Chondrocyte (in vitro differentiated cells): ENCODE data around the gene MDK. TPM values are rescaled to one million over a fixed set of nuclear protein-coding genes. Genes with fewer than 3 reads are reported as not detected.

Experiments
- DNase-seq: peaks from one replicate; pipeline ENCODE4 v3.0.0; 2021; ENCODE audit warnings: mixed read lengths, low spot score
- H3K27ac Mint-ChIP-seq: one replicate; pipeline ENCODE4 v1.8.0; 2021; ENCODE audit warnings: mild to moderate bottlenecking, moderate library complexity, mixed read lengths; ENCODE audit not compliant: unreplicated experiment
- H3K27me3 Mint-ChIP-seq: 2 replicates; pipeline ENCODE4 v1.8.0; 2021; ENCODE audit warnings: low read depth, mixed read lengths
- H3K36me3 Mint-ChIP-seq: 2 replicates; pipeline ENCODE4 v1.8.0; 2021; ENCODE audit warnings: low read depth, mixed read lengths
- H3K4me1 Mint-ChIP-seq: 2 replicates; pipeline ENCODE4 v1.8.0; 2021; ENCODE audit warnings: low read depth, mild to moderate bottlenecking, mixed read lengths
- H3K4me3 Mint-ChIP-seq: one replicate; pipeline ENCODE4 v1.8.0; 2021; ENCODE audit warnings: mild to moderate bottlenecking, moderate library complexity, mixed read lengths; ENCODE audit not compliant: unreplicated experiment
- H3K9me3 Mint-ChIP-seq: 2 replicates; pipeline ENCODE4 v1.8.0; 2021; ENCODE audit warnings: low read depth, mixed read lengths
- total RNA-seq: library from RNA; stranded (reverse); gene quantifications from 3 replicates; pipeline ENCODE4 v1.2.1, GENCODE V29; 2021
- TF ChIP-seq, protein P1 (sequence below): fragments of 200-600 bp; sonication (generic); IDR thresholded peaks from 2 replicates; pipeline ENCODE4 v1.5.0; 2021; ENCODE audit warnings: antibody characterized with exemption, mild to moderate bottlenecking, moderate library complexity

The MDK gene
- total RNA-seq, 1 donor from 2014 or later, result 127 TPM

- H3K9me3 Mint-ChIP-seq, result no peaks in the 10 kb centered on the region
- H3K4me3 Mint-ChIP-seq, result peak overlapping the region; percentile 70
- TF ChIP-seq, protein P1, sequence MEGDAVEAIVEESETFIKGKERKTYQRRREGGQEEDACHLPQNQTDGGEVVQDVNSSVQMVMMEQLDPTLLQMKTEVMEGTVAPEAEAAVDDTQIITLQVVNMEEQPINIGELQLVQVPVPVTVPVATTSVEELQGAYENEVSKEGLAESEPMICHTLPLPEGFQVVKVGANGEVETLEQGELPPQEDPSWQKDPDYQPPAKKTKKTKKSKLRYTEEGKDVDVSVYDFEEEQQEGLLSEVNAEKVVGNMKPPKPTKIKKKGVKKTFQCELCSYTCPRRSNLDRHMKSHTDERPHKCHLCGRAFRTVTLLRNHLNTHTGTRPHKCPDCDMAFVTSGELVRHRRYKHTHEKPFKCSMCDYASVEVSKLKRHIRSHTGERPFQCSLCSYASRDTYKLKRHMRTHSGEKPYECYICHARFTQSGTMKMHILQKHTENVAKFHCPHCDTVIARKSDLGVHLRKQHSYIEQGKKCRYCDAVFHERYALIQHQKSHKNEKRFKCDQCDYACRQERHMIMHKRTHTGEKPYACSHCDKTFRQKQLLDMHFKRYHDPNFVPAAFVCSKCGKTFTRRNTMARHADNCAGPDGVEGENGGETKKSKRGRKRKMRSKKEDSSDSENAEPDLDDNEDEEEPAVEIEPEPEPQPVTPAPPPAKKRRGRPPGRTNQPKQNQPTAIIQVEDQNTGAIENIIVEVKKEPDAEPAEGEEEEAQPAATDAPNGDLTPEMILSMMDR, result peak; percentile 76
- H3K4me1 Mint-ChIP-seq, result peaks cover 5% of the 10 kb centered on the region
- H3K27ac Mint-ChIP-seq, result no peak overlapping the region
- H3K36me3 Mint-ChIP-seq, result peaks cover under 1% of the 10 kb centered on the region
- peaks cover 4% of the 10 kb centered on the region for H3K27me3 Mint-ChIP-seq
- DNase-seq, result no peak
Observed at GRCh38 chr11:46382646-46383403, 1.4 kb downstream of the MDK start.

DNA sequence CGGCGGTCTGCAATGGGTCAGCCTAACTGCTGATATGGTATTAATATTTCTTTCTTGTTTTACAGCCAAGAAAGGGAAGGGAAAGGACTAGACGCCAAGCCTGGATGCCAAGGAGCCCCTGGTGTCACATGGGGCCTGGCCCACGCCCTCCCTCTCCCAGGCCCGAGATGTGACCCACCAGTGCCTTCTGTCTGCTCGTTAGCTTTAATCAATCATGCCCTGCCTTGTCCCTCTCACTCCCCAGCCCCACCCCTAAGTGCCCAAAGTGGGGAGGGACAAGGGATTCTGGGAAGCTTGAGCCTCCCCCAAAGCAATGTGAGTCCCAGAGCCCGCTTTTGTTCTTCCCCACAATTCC lies 1.9 kb downstream of the MDK start:
- peaks cover 11% of the 10 kb centered on the region for H3K4me1 Mint-ChIP-seq
- no peaks in the 10 kb centered on the region for H3K36me3 Mint-ChIP-seq
- no peak for DNase-seq
- peaks cover 9% of the 10 kb centered on the region for H3K27me3 Mint-ChIP-seq
- no peak overlapping the region for H3K27ac Mint-ChIP-seq
- no peak overlapping the region for H3K4me3 Mint-ChIP-seq
- no peaks in the 10 kb centered on the region for H3K9me3 Mint-ChIP-seq
- TF ChIP-seq, protein P1, result peak; percentile 35

DNA sequence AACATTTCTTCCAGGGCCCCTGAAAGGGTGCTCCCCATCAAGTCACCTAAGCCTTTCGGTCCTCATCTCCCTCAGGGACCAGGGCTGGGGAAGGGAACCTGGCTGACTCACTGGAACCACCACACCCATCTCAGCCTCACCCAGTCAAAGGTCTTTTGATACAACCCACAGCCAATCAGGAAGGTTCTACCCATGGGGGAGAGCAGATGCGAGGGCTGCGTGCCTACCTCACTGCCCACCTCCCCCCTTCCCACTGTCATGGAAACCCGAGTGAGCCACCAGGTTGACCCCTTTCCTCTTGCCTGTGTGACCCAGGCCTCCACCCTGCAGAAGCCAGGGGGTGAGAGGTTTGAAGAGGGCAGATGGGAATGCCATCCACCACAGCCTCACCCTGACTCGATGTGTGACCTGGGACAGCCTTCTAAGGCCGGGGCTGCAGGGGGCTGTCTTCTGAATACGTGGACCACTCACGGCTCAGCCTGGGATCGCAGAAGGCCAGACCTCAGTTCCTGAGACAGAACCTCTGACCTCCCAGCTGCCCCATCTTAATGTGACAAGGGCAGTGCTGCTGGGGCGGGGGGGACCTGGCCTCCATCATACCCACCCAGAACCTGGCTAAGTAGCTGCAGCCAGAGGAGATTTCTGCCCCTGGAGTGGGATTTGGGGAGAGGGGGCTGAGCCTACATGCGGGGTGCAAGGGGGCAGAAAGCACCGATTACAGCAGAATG lies 2.7 kb downstream of the MDK start:
- Mint-ChIP-seq H3K27me3 (peaks cover 10% of the 10 kb centered on the region), H3K36me3 (no peaks in the 10 kb centered on the region), H3K9me3 (no peaks in the 10 kb centered on the region), H3K4me3 (no peak overlapping the region), H3K27ac (no peak overlapping the region), H3K4me1 (peaks cover 14% of the 10 kb centered on the region)
- TF ChIP-seq, protein P1, result no peak
- DNase-seq, result no peak

- peak; percentile 90 for DNase-seq
- H3K4me1 Mint-ChIP-seq, result peaks cover 25% of the 10 kb centered on the region
- H3K4me3 Mint-ChIP-seq, result no peak overlapping the region
- no peaks in the 10 kb centered on the region for H3K9me3 Mint-ChIP-seq
- H3K27me3 Mint-ChIP-seq, result peaks cover 11% of the 10 kb centered on the region
- no peaks in the 10 kb centered on the region for H3K36me3 Mint-ChIP-seq
- no peak overlapping the region for H3K27ac Mint-ChIP-seq
- TF ChIP-seq, protein P1, result no peak
Observed at GRCh38 chr11:46385169-46386004, 3.9 kb downstream of the MDK start.

GRCh38 chr11:46386005-46386578 lies 4.6 kb downstream of the MDK start:
- H3K27ac Mint-ChIP-seq, result no peak overlapping the region
- peaks cover 15% of the 10 kb centered on the region for H3K27me3 Mint-ChIP-seq
- peaks cover 30% of the 10 kb centered on the region for H3K4me1 Mint-ChIP-seq
- DNase-seq, result no peak
- TF ChIP-seq, protein P1, result no peak
- no peaks in the 10 kb centered on the region for H3K9me3 Mint-ChIP-seq
- no peak overlapping the region for H3K4me3 Mint-ChIP-seq
- H3K36me3 Mint-ChIP-seq, result no peaks in the 10 kb centered on the region
